Stimulated activated CD4-positive, alpha-beta T cell treated with anti-CD3 and anti-CD28 coated beads, Interleukin-4, amount 100 ng/mL, for 4 hours (primary cell): ENCODE results near the gene MCTP1.

Experiments used
- DNase-seq, 2 experiments: peaks; one replicate each; pipeline ENCODE4 v3.0.0-alpha.2; 2020

MCTP1 gene

DNA sequence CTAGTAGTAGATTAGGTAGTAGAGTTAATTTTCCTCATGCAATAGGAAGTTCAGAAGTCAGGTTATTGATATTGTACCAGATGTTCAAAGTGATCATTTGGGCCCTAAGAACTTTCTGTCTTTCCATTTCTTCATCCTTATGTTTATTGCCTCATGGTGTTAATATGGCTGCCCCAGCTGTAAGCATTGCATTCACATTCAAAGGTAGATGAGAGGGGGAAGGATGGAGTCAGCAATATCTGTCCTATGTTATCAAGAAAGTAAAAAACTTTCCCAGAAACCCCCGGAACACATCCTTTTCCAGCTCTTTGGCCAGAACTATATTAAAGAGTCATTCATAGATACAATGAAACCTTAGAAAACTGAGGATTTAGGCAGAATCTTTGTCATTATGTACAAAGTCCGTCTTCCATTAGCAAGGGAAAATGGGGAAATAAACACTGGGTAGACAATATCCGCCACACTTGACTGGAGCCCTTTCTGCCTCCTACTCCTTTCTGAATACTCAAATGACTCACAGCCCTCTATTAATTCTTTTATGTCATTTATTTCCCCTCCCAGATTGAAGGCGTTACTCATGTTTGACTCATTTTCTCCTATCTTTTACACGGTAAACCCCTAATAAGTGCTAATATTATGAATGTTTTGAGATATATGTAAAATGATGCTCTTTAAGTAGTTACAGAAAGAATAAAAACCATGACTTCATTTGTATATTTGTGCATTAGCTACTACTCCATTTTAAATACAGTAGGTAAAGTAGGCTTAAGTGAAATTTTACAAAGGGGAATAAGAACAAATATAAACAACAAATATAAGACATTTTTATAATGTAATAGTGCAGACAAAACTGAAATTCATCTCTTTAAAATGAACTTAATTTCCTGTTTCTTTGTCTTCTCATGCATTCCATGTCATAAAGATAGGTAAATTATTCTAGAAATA is 538.8 kb downstream of the MCTP1 start:
- DNase-seq: no peak

DNA sequence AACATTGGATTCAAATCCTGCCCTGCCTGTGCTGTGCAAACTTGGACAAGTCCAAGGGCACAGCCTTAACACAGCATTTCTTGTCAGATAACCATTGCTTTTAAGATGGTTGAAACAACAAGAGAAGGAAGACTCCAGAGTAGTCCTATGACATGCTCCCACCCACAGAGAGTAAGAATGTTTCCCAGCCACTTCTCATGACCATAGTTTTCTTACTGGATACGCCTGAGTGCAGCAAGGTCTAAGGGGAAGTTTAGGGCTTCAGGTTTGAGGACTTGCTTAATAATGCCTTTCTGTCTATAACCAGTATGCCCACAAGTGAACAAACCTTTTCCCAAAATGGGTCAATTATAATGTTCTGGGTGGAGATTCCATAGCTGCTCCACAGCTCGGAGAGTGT is 540.0 kb downstream of the MCTP1 start:
- DNase-seq: no peak

DNA sequence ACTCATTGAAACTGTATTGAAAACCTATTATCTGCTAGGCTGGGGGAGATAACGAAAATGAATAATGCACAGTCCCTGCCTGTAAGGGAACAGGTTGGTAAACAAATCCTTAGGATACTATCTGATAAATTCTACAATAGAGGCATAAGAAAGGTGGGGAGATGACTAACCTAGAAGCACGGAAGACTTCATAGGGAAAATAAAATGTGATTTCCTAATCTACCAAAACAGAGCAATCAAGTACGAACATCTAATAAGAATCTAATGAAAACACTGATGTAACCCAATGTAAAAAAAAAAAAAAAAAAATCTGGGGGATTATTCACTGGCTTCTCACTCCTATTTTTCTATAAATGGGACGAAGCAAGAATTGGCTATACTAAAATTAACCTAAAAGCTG is 542.0 kb downstream of the MCTP1 start:
- DNase-seq: no peak

DNA sequence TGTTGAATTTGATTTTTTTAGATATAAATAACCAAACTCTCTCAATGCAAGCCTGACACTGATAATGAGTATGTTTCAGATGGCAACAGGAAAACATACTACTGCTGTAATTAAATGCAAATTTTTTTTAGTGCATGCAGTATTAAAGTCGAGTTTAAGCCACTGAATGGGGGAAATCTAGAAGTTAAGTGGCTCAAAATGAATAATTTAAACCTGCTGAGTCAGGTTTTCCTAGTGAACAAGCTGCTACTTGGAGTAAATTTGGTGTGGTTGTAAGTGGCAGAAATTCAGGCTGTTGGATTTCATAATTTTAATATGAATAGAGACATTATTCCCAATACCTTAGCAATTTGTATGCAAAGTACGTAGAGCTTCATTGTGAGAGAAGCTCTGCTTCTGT is 544.6 kb downstream of the MCTP1 start:
- no peak for DNase-seq

DNA sequence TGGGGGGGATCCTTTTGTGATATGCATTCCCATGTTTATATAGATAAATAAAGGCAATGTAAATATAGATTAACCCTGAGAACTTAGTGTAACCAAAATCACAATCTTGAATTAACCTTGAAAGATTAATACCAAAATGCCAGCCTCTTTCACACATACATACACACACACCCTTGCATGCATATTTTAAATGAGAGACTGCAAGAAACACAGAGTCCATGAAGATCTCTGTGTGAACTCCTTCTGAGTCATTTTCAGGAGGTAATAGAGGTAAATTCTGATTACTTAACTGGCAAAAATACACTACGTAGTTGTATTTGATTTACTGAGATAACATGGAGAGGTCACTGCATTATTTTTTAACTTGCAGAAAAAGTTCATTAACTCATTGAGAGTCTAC is 548.4 kb downstream of the MCTP1 start:
- DNase-seq: no peak

DNA sequence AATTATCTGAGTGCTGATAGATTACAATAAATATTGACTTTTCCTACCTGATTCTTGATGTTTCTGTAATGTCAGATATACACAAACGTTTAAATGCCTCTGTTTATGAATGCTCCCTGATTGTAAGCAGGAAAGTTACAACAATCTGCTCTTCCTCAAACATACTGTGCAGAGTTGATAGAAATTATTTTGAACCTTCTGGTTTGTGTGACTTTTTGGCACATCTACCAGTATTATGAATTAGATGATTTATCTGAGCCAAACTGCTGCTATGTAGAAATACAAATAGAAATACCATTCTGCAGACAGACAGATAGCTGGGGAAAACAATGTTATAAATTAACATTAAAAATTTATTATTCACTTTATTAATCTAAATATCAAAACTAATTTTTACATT is 553.4 kb downstream of the MCTP1 start:
- no peak for DNase-seq

DNA sequence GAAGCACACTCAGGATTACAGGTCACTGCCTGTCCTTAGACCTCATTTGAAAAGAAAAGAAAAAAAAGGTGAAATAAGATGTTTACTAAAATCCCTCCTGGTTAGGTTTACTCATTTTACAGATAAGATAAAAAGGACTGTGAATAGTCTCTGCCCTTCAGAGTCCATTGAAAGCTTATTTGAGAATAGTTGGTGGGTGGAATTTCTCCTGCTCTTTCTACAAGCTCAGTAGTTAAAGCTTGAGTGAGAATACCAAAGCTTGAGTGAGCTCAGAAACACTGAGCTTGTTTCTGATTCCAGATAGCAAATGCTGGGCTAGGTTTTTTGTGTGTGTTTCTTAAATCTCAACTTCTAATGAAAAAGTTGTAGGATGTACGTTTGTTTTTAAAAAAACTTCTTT is 559.8 kb downstream of the MCTP1 start:
- DNase-seq: no peak

DNA sequence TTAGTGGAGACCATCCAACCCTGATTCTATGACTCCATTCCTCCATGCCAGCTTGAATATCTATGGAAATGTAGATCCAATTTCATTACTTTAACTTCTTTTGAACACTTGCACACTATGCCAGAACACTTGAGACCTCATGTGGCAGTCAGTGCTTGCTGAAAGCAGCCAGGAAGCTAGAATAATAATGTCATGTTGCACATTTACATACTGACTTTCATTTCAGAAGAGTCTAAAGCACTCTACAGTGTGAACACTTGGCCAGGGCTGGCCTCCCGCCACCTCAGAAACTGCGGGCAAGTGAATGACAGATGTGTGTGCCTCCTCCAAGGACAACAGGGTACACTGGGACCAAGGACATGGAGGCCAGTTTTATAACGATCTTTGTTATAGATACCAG is 569.1 kb downstream of the MCTP1 start:
- no peak for DNase-seq

DNA sequence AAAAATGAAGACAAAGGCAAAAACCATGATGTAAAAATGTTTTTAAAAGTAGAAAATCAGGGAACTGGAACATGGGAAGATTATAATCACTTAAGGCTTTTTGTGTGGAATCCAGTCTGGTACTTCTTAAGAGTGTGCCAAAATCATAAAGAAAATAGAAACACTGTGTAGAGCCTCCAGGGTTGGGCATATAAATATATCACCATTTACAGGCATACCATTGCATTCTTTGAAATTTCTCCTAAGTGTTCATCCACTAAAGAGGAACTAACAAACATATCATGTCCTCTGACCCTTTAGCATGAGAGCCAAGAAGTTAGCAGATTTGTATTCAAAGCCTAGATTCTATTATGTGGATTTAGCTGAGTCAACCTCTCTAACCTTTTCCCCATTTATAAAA is 573.1 kb downstream of the MCTP1 start:
- no peak for DNase-seq

DNA sequence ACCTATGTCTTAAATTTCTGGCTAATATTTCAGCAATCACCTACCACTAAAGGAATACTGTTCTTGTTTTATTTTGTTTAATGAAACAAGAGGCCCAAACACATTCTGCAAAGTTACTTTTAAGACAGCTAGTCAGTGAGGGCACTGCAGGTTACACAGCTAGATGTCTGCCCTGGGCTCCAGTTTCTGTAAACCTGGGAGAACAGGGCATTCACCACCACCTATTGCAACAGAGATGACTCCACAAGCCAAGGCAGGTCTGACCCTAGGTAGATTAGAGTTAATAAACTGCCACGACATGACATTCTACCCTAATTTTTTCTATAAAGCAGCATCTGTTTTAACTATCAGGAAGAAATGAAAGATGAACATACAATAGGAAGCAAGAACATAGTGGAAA is 575.6 kb downstream of the MCTP1 start:
- no peak for DNase-seq

DNA sequence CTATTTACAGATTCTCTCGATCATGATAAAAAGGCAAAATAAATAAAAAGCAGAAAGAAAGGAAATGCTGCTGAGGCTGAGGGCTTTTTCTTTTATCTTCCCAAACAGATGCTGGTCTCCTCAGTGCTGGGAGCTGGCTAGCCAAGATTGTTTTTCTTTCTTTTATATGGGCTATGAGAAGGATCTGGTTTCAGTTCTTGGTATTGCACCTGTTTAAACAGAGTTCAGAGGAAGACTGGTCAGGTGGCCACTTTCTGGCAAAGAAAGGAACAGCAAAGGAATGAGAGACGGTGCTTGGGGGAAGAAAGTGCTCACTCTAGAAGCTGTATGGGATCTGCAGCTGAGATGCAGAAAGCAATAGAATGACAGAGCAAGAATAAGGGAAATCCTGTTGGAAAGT is 577.5 kb downstream of the MCTP1 start:
- DNase-seq: no peak

DNA sequence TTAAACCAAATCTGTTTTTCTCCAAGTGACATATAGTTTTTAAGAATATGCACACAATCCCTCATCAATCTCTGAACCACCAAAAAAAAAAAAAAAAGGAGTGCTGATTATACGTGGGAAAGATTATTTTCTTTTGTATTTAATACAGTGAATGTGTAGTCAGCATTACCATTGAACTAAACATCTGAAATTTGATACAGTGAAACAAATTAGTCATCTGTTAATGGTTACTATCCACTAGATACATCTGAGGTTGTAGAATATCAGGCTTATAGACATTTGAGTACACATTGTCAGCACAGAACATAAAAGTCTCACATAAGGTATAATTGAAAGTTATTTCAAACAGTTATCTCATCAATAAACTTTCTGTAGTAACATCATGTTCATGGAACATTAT is 579.5 kb downstream of the MCTP1 start:
- DNase-seq: no peak

DNA sequence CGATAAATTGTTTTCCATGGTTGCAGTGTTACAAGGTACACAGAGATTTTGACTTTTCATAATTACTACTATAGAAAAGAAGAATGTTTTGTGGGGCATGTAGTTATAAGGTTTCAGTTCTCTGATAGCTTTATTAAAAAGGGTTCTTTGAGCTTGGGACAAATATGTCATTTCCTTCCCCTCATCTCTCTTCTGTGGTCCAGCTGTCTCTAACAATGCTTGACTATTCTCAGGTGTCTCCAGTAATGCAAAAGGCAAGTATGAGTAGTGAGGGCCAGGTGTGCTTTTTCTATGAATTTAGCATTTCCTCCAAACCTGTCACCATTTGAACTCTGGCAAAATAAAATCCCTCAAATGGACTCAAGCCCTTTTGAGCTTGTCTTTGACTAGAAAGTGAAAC is 582.2 kb downstream of the MCTP1 start:
- DNase-seq: no peak

DNA sequence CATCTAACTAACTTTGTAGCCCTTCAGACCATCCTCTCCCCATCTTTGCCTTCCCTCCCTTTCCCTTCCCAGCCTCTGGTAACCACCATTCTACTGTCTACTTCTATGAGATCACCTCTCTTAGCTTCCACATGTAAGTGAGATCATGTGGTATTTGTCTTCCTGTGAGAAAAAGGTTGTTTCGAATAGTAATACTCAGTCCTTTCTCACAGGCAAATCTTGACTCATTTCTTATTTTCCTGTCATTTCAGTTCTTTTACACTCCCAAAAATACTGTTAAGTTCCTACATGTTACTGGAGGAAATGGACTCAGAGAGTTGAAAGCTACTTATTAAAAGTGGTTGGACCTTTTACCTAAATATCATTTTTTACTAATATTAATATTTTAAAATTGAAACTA is 584.3 kb downstream of the MCTP1 start:
- DNase-seq: no peak

DNA sequence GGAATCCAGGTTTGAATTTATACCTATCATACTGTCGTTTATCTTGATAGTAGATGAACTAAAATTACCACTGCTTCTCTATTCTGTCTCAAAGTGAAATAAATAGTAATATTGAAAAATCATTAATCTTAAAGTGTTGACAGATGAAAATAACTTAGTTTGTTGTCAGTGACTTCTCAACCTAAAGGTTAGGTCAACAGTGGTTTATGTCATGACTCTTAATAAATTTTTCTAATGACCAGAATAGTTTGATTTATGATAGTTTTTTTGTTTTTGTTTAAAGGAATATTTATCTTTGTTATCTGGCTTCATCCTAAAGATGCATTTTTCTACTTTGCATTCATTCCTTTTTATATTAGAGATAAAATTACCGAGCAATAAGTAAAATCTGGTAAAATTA is 585.3 kb downstream of the MCTP1 start:
- DNase-seq: no peak

DNA sequence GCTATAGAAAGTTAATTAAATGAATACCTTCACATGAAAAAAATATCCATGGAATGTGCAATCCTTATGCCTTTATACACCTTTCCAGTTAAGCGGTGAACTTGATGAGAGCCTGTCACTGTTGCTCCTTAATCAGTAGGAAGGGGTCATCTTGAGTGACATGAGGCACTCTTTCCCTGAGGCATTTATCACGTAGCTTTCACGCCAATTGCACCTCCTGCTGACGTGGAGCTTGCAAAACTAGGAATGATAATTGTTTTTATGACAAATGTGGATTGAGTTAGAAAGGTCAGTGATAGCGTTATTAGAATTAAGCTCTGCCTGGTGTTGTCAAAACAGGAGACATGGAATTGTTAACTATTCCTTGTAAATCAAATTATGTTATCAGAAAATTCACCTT is 586.7 kb downstream of the MCTP1 start:
- no peak for DNase-seq

DNA sequence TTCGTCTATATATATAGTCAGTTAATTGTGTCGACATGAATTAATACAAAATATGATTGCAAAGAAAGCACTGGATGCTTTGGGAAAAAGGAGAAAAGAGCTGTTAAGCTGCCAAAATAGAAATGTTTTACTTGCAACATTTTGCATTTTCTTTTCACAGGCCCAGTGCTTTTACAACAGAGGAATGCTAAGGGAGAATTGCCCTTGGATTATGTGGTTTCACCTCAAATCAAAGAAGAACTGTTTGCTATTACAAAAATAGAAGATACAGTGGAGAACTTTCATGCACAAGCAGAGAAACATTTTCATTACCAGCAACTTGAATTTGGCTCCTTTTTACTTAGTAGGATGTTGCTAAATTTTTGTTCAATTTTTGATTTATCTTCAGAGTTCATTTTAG is 590.2 kb downstream of the MCTP1 start:
- DNase-seq: no peak

DNA sequence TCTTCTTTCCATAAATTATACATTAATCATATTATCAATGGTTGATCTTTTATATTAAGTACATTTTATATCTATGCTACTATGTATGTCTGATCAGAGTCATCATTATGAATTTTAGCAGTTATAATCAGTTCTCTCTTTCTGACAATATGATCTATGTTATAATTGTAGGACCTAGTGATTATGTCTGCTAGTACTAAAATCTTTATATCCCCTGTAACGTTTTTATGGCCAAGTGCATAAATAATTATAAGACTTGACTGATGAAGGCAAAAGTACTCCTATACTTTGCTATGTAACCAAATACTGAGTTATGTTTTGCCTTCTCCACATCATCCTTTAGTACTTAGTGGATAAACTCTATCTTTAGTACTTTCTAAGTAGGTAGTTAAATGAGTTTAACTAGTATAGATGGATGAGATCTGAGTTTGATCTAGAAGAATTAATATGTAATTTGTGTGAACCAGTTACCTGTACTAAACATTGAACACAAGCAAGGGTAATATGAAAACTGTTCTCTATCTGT is 591.0 kb downstream of the MCTP1 start:
- DNase-seq: no peak

DNA sequence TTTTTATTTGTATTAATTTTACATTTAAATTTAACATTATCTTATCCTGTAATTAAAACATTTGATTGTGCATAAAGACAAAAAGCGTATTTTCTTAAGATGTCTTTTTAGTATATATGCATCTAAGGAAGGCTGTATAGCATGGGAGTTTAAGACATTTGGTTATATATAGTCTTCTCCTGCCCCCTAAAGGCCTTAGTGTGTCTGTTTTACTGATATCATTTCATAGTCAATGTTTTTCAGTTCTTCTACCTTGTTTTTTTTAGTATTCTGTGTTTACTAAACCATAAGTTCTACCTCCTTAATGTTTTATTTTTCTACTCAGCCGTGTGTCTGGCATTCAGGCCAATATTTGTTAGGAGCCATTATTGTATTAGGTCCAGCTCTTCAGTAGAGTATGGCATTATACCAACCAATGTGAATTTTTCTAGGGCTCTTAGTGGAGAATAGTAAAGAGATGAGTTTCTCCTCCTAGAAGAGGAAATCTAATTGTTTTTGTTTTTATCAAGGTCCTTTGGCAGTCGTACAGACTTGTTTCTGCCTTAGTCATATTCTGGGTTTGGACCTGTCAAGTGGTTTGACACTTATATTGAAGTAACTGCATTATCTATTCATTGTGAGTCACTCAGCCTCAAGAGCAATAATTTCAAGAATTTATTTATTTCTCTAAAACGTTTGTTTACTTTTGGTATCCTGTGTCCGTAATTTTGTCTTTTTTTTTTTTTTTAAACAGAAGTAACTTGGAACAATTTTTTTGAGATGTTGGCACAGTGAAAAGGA is 591.7 kb downstream of the MCTP1 start:
- no peak for DNase-seq

DNA sequence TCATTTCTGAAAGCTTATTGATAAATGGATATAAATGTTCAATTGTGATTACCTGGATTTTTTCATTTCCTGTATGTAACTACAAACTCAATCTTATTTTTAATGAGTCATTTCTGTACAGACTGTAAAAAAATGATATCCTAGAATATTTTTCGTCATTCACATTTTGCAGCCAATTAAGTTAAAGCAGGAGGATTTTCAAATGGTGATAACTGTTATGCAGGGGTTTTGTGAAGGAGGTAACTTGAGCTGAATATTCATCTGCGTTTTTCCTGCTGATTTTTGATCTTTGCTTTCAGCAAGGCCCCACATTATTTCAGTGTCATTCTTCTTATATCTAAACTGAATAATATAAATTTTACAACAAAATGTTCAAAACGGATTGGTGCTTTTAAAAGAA is 592.3 kb downstream of the MCTP1 start:
- DNase-seq: no peak

DNA sequence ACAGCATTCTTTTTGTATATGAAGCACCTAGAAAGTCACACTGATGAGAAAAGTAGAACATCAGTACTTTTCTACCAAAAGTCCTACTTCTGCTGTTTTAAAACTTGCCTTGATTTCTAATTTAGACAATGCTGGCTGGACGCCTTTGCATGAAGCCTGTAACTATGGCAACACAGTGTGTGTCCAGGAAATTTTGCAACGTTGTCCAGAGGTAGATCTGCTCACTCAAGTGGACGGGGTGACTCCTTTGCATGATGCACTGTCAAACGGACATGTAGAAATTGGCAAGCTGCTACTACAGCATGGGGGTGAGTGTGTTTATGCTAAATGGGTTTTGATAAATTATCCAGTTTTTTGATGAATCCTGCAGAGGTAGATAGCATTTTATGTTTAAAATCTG is 592.9 kb downstream of the MCTP1 start:
- DNase-seq: no peak

DNA sequence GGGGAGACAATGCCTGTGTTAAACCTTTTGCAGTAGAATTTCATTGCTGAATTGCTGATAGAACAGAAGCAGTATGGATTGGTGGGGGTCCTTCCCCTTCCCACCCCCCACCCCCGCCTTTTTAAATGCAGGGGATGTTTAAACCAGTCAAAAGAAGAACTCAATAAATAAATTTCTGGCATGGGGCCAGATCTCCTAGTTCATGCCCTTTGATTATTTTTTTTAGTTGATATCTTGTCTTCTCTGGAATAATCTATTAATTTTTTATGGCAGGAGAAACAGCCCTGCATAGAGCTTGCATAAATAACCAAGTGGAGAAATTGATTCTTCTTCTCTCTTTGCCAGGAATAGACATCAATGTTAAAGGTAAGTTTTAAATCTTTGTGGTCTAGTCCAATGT is 593.6 kb downstream of the MCTP1 start:
- DNase-seq: no peak

DNA sequence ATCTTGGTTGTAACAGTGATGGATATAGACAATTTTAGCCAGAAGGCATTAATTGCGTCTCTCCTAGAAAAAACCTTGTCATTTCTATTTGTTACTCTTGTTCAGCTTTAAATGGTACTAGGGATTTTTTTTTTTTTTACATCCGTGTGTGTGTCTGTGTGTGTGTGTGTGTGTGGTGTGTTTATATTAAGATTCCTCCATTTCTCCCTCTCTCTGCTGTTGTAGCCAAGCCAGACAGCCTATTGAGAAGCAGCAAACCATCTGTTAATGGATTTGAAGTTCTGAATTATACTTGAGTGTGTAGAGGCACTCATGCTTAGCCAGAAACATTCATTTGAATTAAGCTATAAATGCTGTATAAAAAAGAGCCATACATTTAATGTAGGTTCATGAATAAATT is 594.1 kb downstream of the MCTP1 start:
- no peak for DNase-seq

DNA sequence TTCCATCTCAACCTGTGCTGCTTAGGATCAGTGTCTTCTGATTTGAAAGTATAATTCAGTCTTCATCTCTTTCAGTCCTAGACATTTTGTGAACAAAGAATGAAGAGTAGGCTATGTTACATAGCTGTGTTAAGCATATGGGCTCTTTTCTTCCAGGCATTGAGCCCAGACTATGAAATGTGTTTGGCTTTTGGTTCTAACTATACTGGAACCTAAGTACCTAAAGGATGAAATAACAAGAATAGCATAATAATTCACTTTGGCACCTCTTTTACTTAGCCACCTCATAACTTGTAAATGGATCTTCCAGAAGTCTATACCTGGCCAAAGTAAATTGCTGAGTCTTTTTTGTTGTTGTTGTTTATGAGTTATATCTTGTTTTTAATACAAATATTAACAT is 595.0 kb downstream of the MCTP1 start:
- no peak for DNase-seq
